DND-41 (cell line): ENCODE data around the gene PCBP2.
"Not testable (repeated sequence)": the region's sequence is repeated elsewhere in the genome, so short reads cannot be mapped to it uniquely, and the experiment has no call there.

Experiments used
- ATAC-seq: fragments of 200-7000 bp; cut with Tn5 transposase; 3 replicates; pipeline ENCODE4 v1.9.1; 2021; ENCODE audit warnings: low read depth; ENCODE audit not compliant: insufficient read depth
- DNase-seq: peaks from one replicate; pipeline ENCODE4 v3.0.0-alpha.2; 2020
- H2AFZ ChIP-seq: 2 replicates; pipeline ENCODE4 v1.6.0; 2012; ENCODE audit warnings: low read depth, low read length
- H3K27ac ChIP-seq: 2 replicates; pipeline ENCODE4 v1.5.1; 2012; ENCODE audit warnings: low read length, inconsistent platforms
- H3K27me3 ChIP-seq: fragments of 200-600 bp; sonication (generic); 2 replicates; pipeline ENCODE4 v1.6.0; 2012; ENCODE audit warnings: low read length, mild to moderate bottlenecking, inconsistent platforms; ENCODE audit not compliant: insufficient read depth, poor library complexity
- H3K36me3 ChIP-seq: 2 replicates; pipeline ENCODE4 v1.5.1; 2012; ENCODE audit warnings: low read length, inconsistent platforms; ENCODE audit not compliant: insufficient read depth
- H3K4me1 ChIP-seq: 2 replicates; pipeline ENCODE4 v1.5.1; 2012; ENCODE audit warnings: mild to moderate bottlenecking, low read length; ENCODE audit not compliant: insufficient read depth
- H3K4me2 ChIP-seq: 2 replicates; pipeline ENCODE4 v1.6.0; 2012; ENCODE audit warnings: mild to moderate bottlenecking, moderate library complexity, low read length, inconsistent platforms; ENCODE audit not compliant: insufficient read depth
- H3K4me3 ChIP-seq, 2 experiments: fragments of 200-600 bp in 1 of 2; shearing (Covaris generic) in 1 of 2; 2 replicates each; pipeline ENCODE4 v1.5.1; 2012 to 2016; ENCODE audit warnings: inconsistent platforms in 2 of 2, low read length in 2 of 2, mild to moderate bottlenecking in 2 of 2, low read depth in 1 of 2, moderate library complexity in 1 of 2
- H3K79me2 ChIP-seq: 2 replicates; pipeline ENCODE4 v1.6.0; 2012; ENCODE audit warnings: low read length, inconsistent platforms; ENCODE audit not compliant: insufficient read depth
- H3K9ac ChIP-seq: 2 replicates; pipeline ENCODE4 v1.6.0; 2012; ENCODE audit warnings: low read depth, mild to moderate bottlenecking, inconsistent platforms, low read length, moderate library complexity
- H3K9me3 ChIP-seq: 2 replicates; pipeline ENCODE4 v1.5.1; 2012; ENCODE audit warnings: low read length, moderate library complexity, mild to moderate bottlenecking, inconsistent platforms; ENCODE audit not compliant: insufficient read depth, severe bottlenecking
- H4K20me1 ChIP-seq: 2 replicates; pipeline ENCODE4 v1.6.0; 2012; ENCODE audit warnings: low read length; ENCODE audit not compliant: insufficient read depth
- CTCF ChIP-seq: IDR thresholded peaks from 2 replicates; pipeline ENCODE4 v1.5.1; 2012; ENCODE audit warnings: borderline replicate concordance, low read length, moderate library complexity, mild to moderate bottlenecking; ENCODE audit not compliant: poor library complexity, severe bottlenecking; ENCODE audit errors: extremely low read depth
- EZH2 ChIP-seq: IDR thresholded peaks from 3 replicates; pipeline ENCODE4 v1.6.1; 2012; ENCODE audit warnings: borderline replicate concordance, low read depth, mild to moderate bottlenecking, moderate library complexity, low read length, inconsistent platforms; ENCODE audit not compliant: severe bottlenecking

The PCBP2 gene

GRCh38 chr12:53441040-53441833 lies 10.7 kb upstream of the PCBP2 start, which contains the start of gene PRR13:
Gene PRR13 (plus strand): TSS chr12:53441734. CDS start chr12:53442715, 981 bp downstream.
- Histone ChIP-seq H3K9ac (peak within 1 kb of the TSS; percentile 63), H3K79me2 (peaks cover 34% of the 10 kb centered on the region), H4K20me1 (peaks cover 3% of the 10 kb centered on the region; the same call in 1 of the 2 replicates), H3K27ac (peak within 1 kb of the TSS; percentile 92), H3K36me3 (peaks cover 19% of the 10 kb centered on the region), H3K27me3 (no peaks in the 10 kb centered on the region), H3K4me1 (peaks cover 41% of the 10 kb centered on the region), H3K9me3 (no peaks in the 10 kb centered on the region), H3K4me3 (peak within 1 kb of the TSS; percentile 42 to 72; a peak in 3 of 4 replicates), H2AFZ (peak within 1 kb of the TSS; percentile 94), H3K4me2 (peak within 1 kb of the TSS; percentile 75)
- DNase-seq: peak; percentile 99
- no peak for TF ChIP-seq EZH2
- TF ChIP-seq CTCF: no peak
- peak; percentile 98 for ATAC-seq

GRCh38 chr12:53443955-53444354 lies 7.9 kb upstream of the PCBP2 start:
- H2AFZ ChIP-seq: no peak overlapping the region
- H3K4me3 ChIP-seq: no peak overlapping the region
- H3K4me1 ChIP-seq: peaks cover 41% of the 10 kb centered on the region
- peak overlapping the region; percentile 13; the same call in 1 of the 2 replicates for H3K4me2 ChIP-seq
- peaks cover 3% of the 10 kb centered on the region; the same call in 1 of the 2 replicates for H4K20me1 ChIP-seq
- peaks cover 34% of the 10 kb centered on the region for H3K79me2 ChIP-seq
- peaks cover 26% of the 10 kb centered on the region for H3K36me3 ChIP-seq
- no peak for DNase-seq
- TF ChIP-seq EZH2: no peak
- no peak for TF ChIP-seq CTCF
- H3K9me3 ChIP-seq: no peaks in the 10 kb centered on the region
- H3K27ac ChIP-seq: no peak overlapping the region
- H3K9ac ChIP-seq: no peak overlapping the region
- no peaks in the 10 kb centered on the region for H3K27me3 ChIP-seq
- no peak for ATAC-seq

- H3K27ac ChIP-seq, H3K4me3 ChIP-seq, ATAC-seq, H3K9ac ChIP-seq, H3K27me3 ChIP-seq, DNase-seq, H4K20me1 ChIP-seq, H3K9me3 ChIP-seq, H2AFZ ChIP-seq: not testable (repeated sequence)
- peaks cover 26% of the 10 kb centered on the region for H3K36me3 ChIP-seq
- peaks cover 41% of the 10 kb centered on the region for H3K4me1 ChIP-seq
- peak overlapping the region; percentile 19; the same call in 1 of the 2 replicates for H3K4me2 ChIP-seq
- peaks cover 34% of the 10 kb centered on the region for H3K79me2 ChIP-seq
Measured at GRCh38 chr12:53444593-53445325, 7.1 kb upstream of the PCBP2 start.

GRCh38 chr12:53450936-53451335 lies 966 bp upstream of the PCBP2 start:
- Histone ChIP-seq H3K27me3 (no peaks in the 10 kb centered on the region), H3K4me2 (peak overlapping the region; percentile 75), H4K20me1 (peaks cover 33% of the 10 kb centered on the region), H3K36me3 (peaks cover 39% of the 10 kb centered on the region), H3K79me2 (peaks cover 43% of the 10 kb centered on the region), H3K27ac (0 out of 2 replicates have a peak overlapping the region, but pooled peaks have one; percentile 23), H3K9me3 (no peaks in the 10 kb centered on the region), H3K9ac (peak overlapping the region; percentile 37), H3K4me3 (peak overlapping the region in 1 of 2 experiments; percentile 41; a peak in 2 of 4 replicates), H3K4me1 (peaks cover 45% of the 10 kb centered on the region), H2AFZ (no peak overlapping the region)
- DNase-seq (no peak), ATAC-seq (no peak)
- TF ChIP-seq CTCF: no peak
- no peak for TF ChIP-seq EZH2
